AML-193 (cell line): ENCODE measurements around the gene MUS81.
"Not testable (repeated sequence)": the region's sequence is repeated elsewhere in the genome, so short reads cannot be mapped to it uniquely, and the experiment has no call there.

ENCODE experiments used
- DNase-seq, 2 experiments: peaks; one replicate each; lab custom pipeline; 2025; lab: John Stamatoyannopoulos, UW

Gene MUS81

GRCh38 chr11:65860278-65861164, at the start of gene MUS81:
Gene MUS81 (plus strand): TSS chr11:65860433. CDS start chr11:65860754, 321 bp downstream.
- peak; percentile 93 to 96 for DNase-seq

DNA sequence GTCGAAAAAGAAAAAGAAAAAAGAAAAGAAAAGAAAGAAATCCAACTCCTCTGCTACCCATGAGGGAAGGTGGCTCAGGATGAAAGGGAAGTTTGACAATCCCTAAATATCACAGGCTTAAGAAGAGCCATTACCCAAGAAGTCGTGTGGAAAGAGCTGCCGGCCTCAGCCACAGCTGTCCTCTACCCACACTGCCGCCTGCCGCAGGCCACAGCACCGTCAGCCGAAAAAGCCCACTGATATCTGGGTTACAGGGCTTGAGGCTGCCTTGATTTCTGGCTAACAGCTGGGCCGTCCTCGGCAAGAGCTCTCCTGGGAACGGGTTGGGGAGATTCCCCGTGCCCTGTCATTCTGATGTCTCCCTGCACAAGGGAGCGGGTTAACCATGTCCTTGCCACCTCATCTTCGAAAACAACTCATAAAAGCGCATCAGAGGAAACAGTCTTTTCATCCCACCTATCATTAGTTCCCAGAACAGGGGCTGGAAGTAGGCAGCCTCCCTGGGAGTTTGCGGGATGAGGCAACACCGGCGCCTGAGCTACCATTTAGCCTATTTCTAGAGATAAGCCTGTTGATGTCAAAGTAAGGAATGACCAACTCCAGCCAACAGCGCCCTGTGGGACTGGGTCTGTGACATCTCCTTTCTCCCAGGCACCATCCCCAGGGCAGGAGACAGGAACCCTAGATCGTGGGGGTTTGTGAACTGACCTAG, 48.3 kb upstream of the MUS81 start:
- no peak for DNase-seq

- DNase-seq, result no peak
Measured at GRCh38 chr11:65814131-65814985, 45.9 kb upstream of the MUS81 start.

DNA sequence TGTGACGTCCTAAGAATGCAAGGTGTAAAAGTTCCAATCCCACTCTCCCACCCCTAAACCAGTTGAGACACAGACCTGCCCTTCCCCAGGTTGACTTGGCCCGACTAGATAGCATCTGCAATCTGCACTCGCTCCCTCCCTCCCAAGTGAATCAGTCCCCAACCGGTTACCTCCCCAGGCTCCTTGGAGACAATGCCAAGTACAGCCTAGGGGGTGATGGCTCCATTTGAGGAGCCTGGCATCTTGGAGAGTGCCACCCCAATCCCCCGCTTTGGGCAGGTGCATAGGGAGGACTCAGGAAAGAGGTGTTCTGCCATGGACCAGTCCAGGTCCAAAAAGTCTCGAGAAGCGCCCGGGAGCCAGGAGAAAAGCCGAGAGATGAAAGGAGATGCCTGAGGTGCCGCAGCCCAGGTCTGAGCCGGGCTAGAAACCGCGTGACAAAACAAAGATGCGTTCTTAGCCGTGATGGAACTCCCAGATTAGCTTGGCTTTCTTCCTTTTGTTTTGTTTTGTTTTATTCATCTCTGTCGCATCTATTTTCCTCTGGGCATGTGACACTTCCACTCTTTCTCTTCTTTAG, 45.2 kb upstream of the MUS81 start:
- no peak for DNase-seq

GRCh38 chr11:65816696-65817095, 43.5 kb upstream of the MUS81 start:
- no peak for DNase-seq

DNA sequence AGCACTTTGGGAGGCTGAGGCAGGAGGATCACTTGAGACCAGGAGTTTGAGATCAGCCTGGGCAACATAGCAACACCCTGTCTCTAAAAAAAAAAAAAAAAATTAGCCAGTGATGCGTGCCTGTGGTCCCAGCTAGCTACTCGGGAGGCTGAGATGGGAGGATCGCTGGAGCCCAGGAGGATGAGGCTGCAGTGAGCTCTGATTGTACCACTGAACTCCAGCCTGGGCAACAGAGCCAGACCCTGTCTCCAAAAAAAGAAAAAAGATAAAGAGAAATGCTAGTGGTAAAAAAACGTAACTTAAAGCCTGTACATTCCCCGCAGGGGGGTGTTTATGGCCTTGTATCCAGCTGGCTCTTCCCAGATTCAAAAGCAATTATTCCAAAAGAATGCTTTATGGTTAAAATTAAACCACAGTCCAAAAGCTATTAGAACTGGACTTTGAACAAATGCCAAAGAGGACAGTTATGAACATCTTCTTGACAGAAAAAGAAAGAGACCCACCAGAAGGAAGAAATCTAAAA, 42.9 kb upstream of the MUS81 start:
- DNase-seq, result no peak

- DNase-seq, result peak; percentile 75 to 82
Measured at GRCh38 chr11:65817835-65818680, 42.2 kb upstream of the MUS81 start.

- no peak for DNase-seq
Measured at GRCh38 chr11:65821107-65821506, 39.1 kb upstream of the MUS81 start.

GRCh38 chr11:65822776-65823528, 37.3 kb upstream of the MUS81 start:
- no peak for DNase-seq

- no peak for DNase-seq
Measured at GRCh38 chr11:65826984-65827735, 33.1 kb upstream of the MUS81 start.

DNA sequence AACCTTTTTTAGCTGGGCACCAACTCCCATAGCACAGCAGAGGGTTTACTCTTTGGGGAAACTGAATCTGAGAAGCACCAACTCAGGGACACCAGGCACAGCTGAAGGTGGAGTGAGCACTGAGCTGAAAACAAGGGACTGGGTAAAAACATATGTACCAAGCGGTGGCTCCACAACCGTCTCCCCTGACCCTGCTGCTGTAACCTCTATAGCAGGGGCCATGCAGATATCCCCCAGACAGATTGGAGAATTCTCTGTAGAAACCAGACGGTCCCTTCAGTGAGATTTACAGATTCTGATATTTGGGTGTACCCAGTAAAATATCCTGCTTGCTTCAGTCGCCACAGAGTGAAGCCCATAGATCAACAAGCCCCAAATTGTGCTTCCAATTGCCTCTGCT, 30.8 kb upstream of the MUS81 start:
- no peak for DNase-seq

DNA sequence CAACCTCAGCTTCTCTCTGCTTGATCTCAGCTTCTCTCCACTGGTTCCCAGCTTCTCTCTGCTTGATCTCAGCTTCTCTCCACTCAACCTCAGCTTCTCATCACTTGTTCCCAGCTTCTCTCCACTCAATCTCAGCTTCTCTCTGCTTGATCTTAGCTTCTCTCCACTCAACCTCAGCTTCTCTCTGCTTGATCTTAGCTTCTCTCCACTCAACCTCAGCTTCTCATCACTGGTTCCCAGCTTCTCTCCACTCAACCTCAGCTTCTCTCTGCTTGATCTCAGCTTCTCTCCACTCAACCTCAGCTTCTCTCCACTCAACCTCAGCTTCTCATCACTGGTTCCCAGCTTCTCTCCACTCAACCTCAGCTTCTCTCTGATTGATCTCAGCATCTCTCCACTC, 28.0 kb upstream of the MUS81 start:
- not testable (repeated sequence) for DNase-seq

DNA sequence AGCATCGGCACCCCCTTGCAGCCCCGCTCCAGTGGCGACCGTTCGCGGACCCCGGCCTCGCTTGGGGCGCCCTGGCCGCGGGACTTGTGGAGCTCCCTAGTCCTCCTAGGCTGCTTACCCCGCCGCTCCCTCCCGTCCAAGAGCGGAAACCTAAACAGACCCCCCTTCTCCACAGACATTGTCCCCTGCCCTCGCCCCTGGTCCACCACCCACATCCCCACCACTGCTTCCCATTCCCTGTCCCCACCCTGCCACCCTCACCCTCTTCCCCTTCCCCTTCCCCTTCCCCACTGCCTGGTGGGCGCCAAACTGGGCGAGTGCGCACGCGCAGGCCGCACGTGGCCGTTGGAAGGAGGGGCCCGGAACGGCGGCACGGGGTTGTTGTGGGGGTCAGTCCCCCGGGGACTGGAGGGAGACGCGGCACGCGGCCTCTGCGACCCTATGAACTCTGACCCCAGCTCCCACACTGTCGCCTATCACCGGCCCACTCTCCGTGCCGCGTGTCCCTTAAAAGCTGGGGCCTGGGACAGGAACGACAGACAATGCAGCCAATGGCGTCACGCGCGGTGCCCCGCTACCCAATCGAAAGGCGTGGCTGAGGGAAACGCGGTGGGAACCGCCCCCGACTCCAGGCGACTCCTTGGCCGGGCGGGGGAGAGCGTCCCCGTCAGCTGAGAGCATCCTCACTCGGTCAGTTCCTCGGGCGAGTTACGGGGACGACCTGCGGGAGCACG, 26.8 kb upstream of the MUS81 start, which contains the start of gene SNX32:
TSS of gene SNX32 (plus strand) at position 667 of the 734 bp plus-strand sequence. CDS start 103 bp downstream, outside the sequence.
- DNase-seq, result peak; percentile 67 to 68

DNA sequence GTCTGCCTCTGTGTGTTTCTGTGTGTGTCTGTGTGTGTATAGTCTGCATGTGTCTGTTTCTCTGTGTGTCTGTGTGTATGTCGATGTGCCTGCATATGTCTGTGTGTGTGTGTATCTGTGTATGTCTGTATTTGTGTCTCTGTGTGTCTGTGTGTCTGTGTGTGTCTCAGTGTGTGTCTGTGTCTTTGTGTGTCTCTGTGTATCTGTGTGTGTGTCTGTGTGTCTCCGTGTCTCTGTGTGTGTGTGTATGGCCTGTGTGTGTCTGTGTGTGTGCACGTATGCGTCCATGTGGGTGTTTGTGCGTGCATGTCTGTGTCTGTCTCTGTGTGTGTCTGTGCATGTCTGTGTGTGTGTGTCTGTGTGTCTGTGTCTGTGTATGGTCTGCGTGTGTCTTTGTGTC, 26.0 kb upstream of the MUS81 start:
- no peak for DNase-seq

DNA sequence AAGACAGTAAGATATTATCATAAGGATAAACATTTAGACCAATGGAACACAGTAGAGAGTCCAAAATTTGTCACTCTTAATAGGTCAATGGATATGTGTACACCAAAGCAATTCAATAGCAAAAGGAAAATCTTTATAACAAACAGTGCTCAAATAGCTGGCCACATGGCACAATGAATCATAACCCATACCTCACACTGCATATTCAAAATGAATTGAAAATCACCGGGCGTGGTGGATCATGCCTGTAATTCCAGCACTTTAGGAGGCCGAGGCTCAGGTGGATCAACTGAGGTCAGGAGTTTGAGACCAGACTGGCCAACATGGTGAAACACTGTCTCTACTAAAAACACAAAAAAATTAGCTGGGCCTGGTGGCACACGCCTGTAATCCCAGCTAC, 18.1 kb upstream of the MUS81 start:
- no peak for DNase-seq

- no peak for DNase-seq
Measured at GRCh38 chr11:65843811-65844210, 16.4 kb upstream of the MUS81 start.

GRCh38 chr11:65844231-65844872, 15.9 kb upstream of the MUS81 start:
- DNase-seq, result no peak

DNA sequence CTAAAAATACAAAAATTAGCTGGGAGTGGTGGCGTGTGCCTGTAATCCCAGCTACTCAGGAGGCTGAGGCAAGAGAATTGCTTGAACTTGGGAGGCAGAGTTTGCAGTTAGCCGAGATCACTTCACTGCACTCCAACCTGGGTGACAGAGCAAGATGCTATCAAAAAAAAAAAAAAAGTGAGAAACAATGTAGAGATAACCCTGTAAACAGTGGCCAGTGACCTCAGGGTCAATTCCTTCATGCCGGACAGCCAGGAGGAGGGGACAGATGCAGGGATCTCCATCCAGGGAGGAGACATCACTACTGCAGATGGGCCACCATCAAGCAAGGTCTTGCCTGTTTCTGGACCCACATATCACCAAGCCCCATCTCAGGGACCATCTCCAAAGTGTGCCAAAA, 12.5 kb upstream of the MUS81 start:
- DNase-seq, result no peak
